LNCaP clone FGC (cell line): Measurements from ENCODE around the gene MEG3.

Experiments used
- DNase-seq: peaks from one replicate; pipeline ENCODE4 v3.0.0-alpha.2; 2011; ENCODE audit warnings: low read depth
- H3K4me3 ChIP-seq: 2 replicates; pipeline ENCODE4 v1.5.1; 2011; ENCODE audit warnings: mild to moderate bottlenecking, low read depth, low read length, control low read depth
- CTCF ChIP-seq: IDR thresholded peaks from 2 replicates; pipeline ENCODE4 v1.5.1; 2012; ENCODE audit warnings: mild to moderate bottlenecking; ENCODE audit not compliant: control insufficient read depth, insufficient read depth; ENCODE audit errors: extremely low read depth

The MEG3 gene

DNA sequence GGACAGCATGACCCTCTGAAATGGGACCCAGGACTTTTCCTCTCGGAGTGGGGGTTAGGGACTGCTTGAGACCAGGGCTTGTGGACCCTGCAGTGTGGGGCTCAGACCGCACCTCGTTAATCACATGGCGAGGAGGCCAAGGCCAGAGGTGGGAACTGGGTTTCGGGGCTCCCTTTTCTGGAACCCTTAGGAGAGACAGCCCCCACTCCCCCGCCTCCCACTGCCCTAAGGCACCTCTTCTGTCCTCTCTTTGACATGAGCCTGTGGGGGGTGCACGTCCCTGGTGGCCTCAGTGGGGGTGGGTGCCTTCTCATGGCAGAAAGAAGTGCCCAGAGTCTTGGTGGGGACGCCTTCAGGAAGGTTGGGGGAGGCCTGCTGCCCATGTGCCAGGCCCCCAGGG, 53.3 kb downstream of the MEG3 start:
- TF ChIP-seq CTCF: no peak
- no peak for DNase-seq
- H3K4me3 ChIP-seq: no peak overlapping the region

- DNase-seq: no peak
- no peak overlapping the region for H3K4me3 ChIP-seq
- no peak for TF ChIP-seq CTCF
These were observed 53.9 kb downstream of the MEG3 start for GRCh38 chr14:100879782-100880181.

DNA sequence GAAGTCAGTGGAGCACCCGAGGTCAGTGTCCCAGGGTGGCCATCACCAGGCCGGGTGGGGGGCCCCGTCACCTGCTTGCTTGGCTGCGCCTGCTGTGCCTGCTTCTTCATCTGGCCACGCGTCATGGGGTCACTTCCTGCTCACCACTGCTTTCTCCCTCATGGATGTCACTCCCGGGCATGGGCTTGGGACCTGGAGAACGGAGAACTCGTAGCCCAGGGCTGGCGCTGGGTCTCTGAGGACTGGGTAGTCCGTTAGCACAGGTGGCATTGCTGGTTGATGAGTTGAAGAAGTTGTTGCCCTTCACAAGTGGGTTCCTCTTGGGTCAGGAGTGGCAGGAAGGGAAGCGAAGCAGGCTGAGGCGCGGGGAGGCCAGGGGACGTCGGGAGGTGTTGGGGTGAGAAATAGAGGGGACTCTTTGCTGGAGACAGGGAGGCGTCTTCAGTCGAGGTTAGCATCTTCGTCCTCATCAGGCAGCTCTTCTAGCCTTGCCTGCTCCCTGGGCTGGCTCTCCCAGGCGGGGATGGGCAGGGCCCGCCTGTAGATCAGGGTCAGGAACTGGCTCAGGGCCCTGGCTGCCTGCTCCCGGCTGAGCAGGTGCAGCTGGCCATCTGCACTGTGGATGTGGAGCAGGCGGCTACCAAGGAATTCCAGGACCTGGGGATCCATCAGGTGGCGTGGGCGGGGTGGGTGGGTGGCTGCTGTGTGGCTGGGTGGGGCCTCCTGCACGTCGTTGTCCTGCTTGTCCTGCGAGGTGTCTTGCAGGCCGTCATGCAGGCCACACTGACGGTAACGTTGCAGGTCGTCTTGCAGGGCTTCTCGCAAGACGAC, 54.6 kb downstream of the MEG3 start:
- no peak for DNase-seq
- TF ChIP-seq CTCF: no peak

GRCh38 chr14:100881211-100882025, 55.5 kb downstream of the MEG3 start:
- no peak overlapping the region for H3K4me3 ChIP-seq
- DNase-seq: no peak
- no peak for TF ChIP-seq CTCF

More for the DNA sequence above, 54.6 kb downstream of the MEG3 start:
- H3K4me3 ChIP-seq: no peak overlapping the region

- H3K4me3 ChIP-seq: no peak overlapping the region
- TF ChIP-seq CTCF: no peak
- DNase-seq: no peak
These were observed 56.4 kb downstream of the MEG3 start for GRCh38 chr14:100882026-100882967.

DNA sequence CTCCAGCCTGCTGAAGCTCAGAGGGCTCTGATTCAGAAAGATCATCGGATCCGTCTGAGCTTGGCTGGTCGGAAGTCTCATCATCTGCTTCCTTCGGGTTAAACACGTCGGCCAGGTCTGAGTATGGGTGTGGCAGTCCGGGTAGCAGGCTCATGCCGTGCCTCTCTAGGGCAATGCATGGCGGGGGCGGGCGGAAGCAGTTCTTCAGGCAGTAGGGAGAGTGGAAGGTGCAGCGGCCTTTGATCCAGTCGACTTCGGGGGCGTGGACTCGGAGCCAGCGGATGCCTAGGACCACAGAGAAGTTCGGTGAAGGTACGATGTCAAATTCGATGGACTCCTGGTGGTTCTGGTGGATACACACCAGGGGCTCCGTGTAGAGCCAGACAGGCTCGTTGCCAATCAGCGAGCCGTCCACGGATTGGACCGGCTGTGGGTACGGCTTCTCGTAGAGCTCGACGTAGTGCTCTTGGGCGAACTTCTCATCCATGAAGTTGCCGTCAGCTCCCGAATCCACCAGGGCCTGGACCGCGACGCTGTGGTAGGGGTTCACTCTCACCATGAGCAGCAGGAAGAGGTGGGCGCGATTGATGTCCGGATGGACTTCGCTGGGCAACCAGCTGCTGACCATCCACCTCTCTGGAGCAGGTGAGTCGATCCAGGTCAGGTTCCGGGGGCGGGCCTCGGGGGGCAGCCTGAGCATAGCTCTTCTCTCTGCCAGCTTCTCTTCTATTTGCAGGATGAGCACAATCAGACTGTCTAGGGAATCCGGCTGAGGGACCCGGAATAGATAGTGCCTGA, 57.3 kb downstream of the MEG3 start:
- DNase-seq: no peak
- H3K4me3 ChIP-seq: no peak overlapping the region

More for the DNA sequence above, 57.3 kb downstream of the MEG3 start:
- TF ChIP-seq CTCF: no peak
